Panc1 (cell line): ENCODE data around the gene DCP1A. TPM values are rescaled to one million over a fixed set of nuclear protein-coding genes. Genes with fewer than 3 reads are reported as not detected.
"Not testable (repeated sequence)": the region's sequence is repeated elsewhere in the genome, so short reads cannot be mapped to it uniquely, and the experiment has no call there.

Experiments used
- ATAC-seq: fragments of 200-7000 bp; cut with Tn5 transposase; 2 replicates; pipeline ENCODE4 v1.9.1; 2020; ENCODE audit warnings: mild to moderate bottlenecking, moderate library complexity
- BruUV-seq: library from RNA; stranded (reverse); fragments of 400-500 nt; replicated peaks from 2 replicates; lab custom pipeline; 2021; lab: Mats Ljungman, UMichigan
- CTCF ChIA-PET: fragments of 300-600 bp; sonication (Branson Sonifier 250); formaldehyde crosslinking; loops from one replicate; lab custom pipeline; 2022; ENCODE audit warnings: antibody characterized with exemption; lab: Charles Lee
- POLR2A ChIA-PET: fragments of 300-600 bp; sonication (Branson Sonifier 250); formaldehyde crosslinking; loops from one replicate; lab custom pipeline; 2022; ENCODE audit warnings: antibody characterized with exemption; lab: Charles Lee
- DNase-seq: peaks from one replicate; pipeline ENCODE4 v3.0.0-alpha.2; 2010; ENCODE audit warnings: low read depth, low spot score
- H3K27ac ChIP-seq: 2 replicates; pipeline ENCODE4 v1.5.1; 2011; ENCODE audit warnings: mild to moderate bottlenecking, low read length, inconsistent platforms
- H3K27me3 ChIP-seq: fragments of 200-500 bp; sonication (Bioruptor generic); 2 replicates; pipeline ENCODE4 v1.6.0; 2014; ENCODE audit warnings: low read length, inconsistent platforms; ENCODE audit not compliant: control insufficient read depth, insufficient read depth
- H3K36me3 ChIP-seq: fragments of 200-500 bp; sonication (Bioruptor generic); 2 replicates; pipeline ENCODE4 v1.5.1; 2014; ENCODE audit warnings: inconsistent platforms, mild to moderate bottlenecking, low read length, moderate library complexity; ENCODE audit not compliant: control insufficient read depth, insufficient read depth
- H3K4me1 ChIP-seq: 2 replicates; pipeline ENCODE4 v1.5.1; 2011; ENCODE audit warnings: inconsistent platforms, mild to moderate bottlenecking, low read length, moderate library complexity; ENCODE audit not compliant: control insufficient read depth, insufficient read depth
- H3K4me3 ChIP-seq, 2 experiments: 2 replicates each; pipeline ENCODE4 v1.5.1; 2011 to 2012; ENCODE audit warnings: low read depth in 2 of 2, low read length in 2 of 2, mild to moderate bottlenecking in 2 of 2, inconsistent platforms in 1 of 2, moderate library complexity in 1 of 2
- H3K9me3 ChIP-seq: fragments of 200-500 bp; sonication (Bioruptor generic); 2 replicates; pipeline ENCODE4 v1.5.1; 2014; ENCODE audit warnings: low read depth, mild to moderate bottlenecking, inconsistent platforms, low read length, moderate library complexity; ENCODE audit not compliant: control insufficient read depth, insufficient read depth
- CTCF ChIP-seq: fragments of 450-650 bp; IDR thresholded peaks from 2 replicates; pipeline ENCODE4 v1.5.1; 2017; ENCODE audit warnings: mild to moderate bottlenecking
- POLR2AphosphoS5 ChIP-seq: IDR thresholded peaks from 2 replicates; pipeline ENCODE4 v1.6.1; 2012; ENCODE audit warnings: mild to moderate bottlenecking, low read depth, low read length, moderate library complexity
- REST ChIP-seq, 2 experiments: IDR thresholded peaks; 2 replicates each; pipeline ENCODE4 v1.6.1; 2011 to 2012; ENCODE audit warnings: low read depth in 2 of 2, control low read depth in 1 of 2, low read length in 1 of 2, mild to moderate bottlenecking in 1 of 2, moderate library complexity in 1 of 2; ENCODE audit not compliant: insufficient read depth in 1 of 2
- SIN3A ChIP-seq: IDR thresholded peaks from 2 replicates; pipeline ENCODE4 v1.6.1; 2012; ENCODE audit warnings: low read depth, mild to moderate bottlenecking, low read length, moderate library complexity, borderline replicate concordance; ENCODE audit not compliant: insufficient read depth
- TCF7L2 ChIP-seq: IDR thresholded peaks from 2 replicates; pipeline ENCODE4 v1.6.1; 2011; ENCODE audit warnings: mild to moderate bottlenecking, low read depth, low read length, inconsistent platforms
- in situ Hi-C: cut with HindIII; loops from 2 replicates; pipeline ENCODE4 v1.10.0; 2016; ENCODE audit warnings: low sequenced_read_pairs, low pct_unique_long_range_greater_than_20kb
- intact Hi-C: fragments of 100-400 bp; cut with micrococcal nuclease; formaldehyde crosslinking; loops from one replicate; pipeline ENCODE4 v1.10.0; 2022; ENCODE audit not compliant: unreplicated experiment
- total RNA-seq: library from RNA; stranded (reverse); gene quantifications from one replicate; pipeline ENCODE4 v1.2.1, GENCODE V29; 2021; ENCODE audit not compliant: unreplicated experiment

DCP1A gene
- total RNA-seq, 1 experiment from 2014 or later, result 14.4 TPM

- H3K27ac ChIP-seq, H3K27me3 ChIP-seq, POLR2A ChIA-PET, BruUV-seq, H3K4me3 ChIP-seq, H3K4me1 ChIP-seq, in situ Hi-C loops, CTCF ChIA-PET, intact Hi-C loops, H3K9me3 ChIP-seq: not testable (repeated sequence)
- peaks cover 12% of the 10 kb centered on the region for H3K36me3 ChIP-seq
- TF ChIP-seq CTCF, result peak; percentile 75
- DNase-seq (peak; percentile 27), ATAC-seq (peak; percentile 76)
Measured at GRCh38 chr3:53299611-53300023, 47.7 kb downstream of the DCP1A start.

GRCh38 chr3:53295410-53295809 lies 51.9 kb downstream of the DCP1A start:
- DNase-seq (no peak), ATAC-seq (no peak)
- CTCF ChIA-PET, result no interaction called here
- H3K4me1 ChIP-seq, result no peaks in the 10 kb centered on the region
- H3K27me3 ChIP-seq, result no peaks in the 10 kb centered on the region
- POLR2A ChIA-PET, result no interaction called here
- TF ChIP-seq POLR2AphosphoS5 (no peak), REST (IDR thresholded peaks at IDR 0.05; ENCODE audit: insufficient read depth in 1 of 2, low read depth in 2 of 2, low read length in 1 of 2) (no peak), SIN3A (no peak), TCF7L2 (no peak), CTCF (no peak)
- no peak overlapping the region for H3K4me3 ChIP-seq
- BruUV-seq, result no TSS peak
- no peaks in the 10 kb centered on the region for H3K9me3 ChIP-seq
- no peak overlapping the region for H3K27ac ChIP-seq
- no peaks in the 10 kb centered on the region; the same call in none of the 2 replicates for H3K36me3 ChIP-seq
- in situ Hi-C loops (no loop called here), intact Hi-C loops (no loop called here)
